GM21423 (cell line): Measurements from ENCODE around the gene DCTN1.

Experiments used
- ATAC-seq: cut with Tn5 transposase; IDR thresholded peaks from one replicate; pipeline ENCODE4 v1.9.1; 2021; ENCODE audit warnings: mild to moderate bottlenecking, moderate library complexity; ENCODE audit not compliant: unreplicated experiment

DCTN1 gene

GRCh38 chr2:74327627-74328026, 52.5 kb downstream of the DCTN1 start:
- no peak for ATAC-seq

- no peak for ATAC-seq
Observed at GRCh38 chr2:74327199-74327598, 52.9 kb downstream of the DCTN1 start.

- ATAC-seq: no peak
Observed at GRCh38 chr2:74325815-74326214, 54.3 kb downstream of the DCTN1 start.

GRCh38 chr2:74321737-74322136, 58.4 kb downstream of the DCTN1 start:
- ATAC-seq: no peak

- ATAC-seq: no peak
Observed at GRCh38 chr2:74317701-74318100, 62.4 kb downstream of the DCTN1 start.

GRCh38 chr2:74316627-74317295, 63.4 kb downstream of the DCTN1 start:
- no peak for ATAC-seq

- no peak for ATAC-seq
Observed at GRCh38 chr2:74314107-74314506, 66.0 kb downstream of the DCTN1 start.

- ATAC-seq: no peak
Observed at GRCh38 chr2:74313497-74313896, 66.6 kb downstream of the DCTN1 start.

- no peak for ATAC-seq
Observed at GRCh38 chr2:74312913-74313312, 67.2 kb downstream of the DCTN1 start.
